ENCODE results near the gene CCDC12. TPM values are rescaled to one million over a fixed set of nuclear protein-coding genes. Genes with fewer than 3 reads are reported as not detected.

CCDC12 gene
- total and polyA plus RNA-seq, 3 experiments from 2014 or later, result 56.4 to 114 (median 59.8) TPM

- Mint-ChIP-seq H3K4me1 (peaks cover 44 to 64% (median 48%) of the 10 kb centered on the region in 3 donors), H3K36me3 (peaks cover 10 to 77% (median 11%) of the 10 kb centered on the region in 3 donors), H3K27ac (peak overlapping the region in 5 of 8 donors; percentile 40 to 85 (median 79)), H3K27me3 (no peaks in the 10 kb centered on the region), H3K9me3 (peaks cover 4 to 9% (median 6%) of the 10 kb centered on the region in 5 donors), H3K4me3 (no peak overlapping the region)
- Histone ChIP-seq H3K27me3 (ENCODE audit: insufficient read depth, low read length, poor library complexity, severe bottlenecking) (no peaks in the 10 kb centered on the region), H3K9me3 (ENCODE audit: low read length) (no peaks in the 10 kb centered on the region), H3K4me1 (ENCODE audit: insufficient read depth, low read length) (peaks cover 44% of the 10 kb centered on the region), H3K27ac (ENCODE audit: low read depth, low read length) (no peak overlapping the region), H3K36me3 (ENCODE audit: insufficient read depth, low read length) (peaks cover 55% of the 10 kb centered on the region), H3K4me3 (ENCODE audit: low read length) (no peak overlapping the region)
- DNase-seq, result peak in 1 of 5 donors; percentile 33
- POLR2A ChIA-PET, result no interaction called here
- CTCF ChIA-PET, result interaction anchor here (1.5 to 1.7 kb wide), 2 partner anchors 54 to 73 kb away, joined by 4 to 6 read pairs; partner anchors contain the start of gene NBEAL2
Measured at GRCh38 chr3:46925585-46925934, 51.0 kb downstream of the CCDC12 start.

- Histone ChIP-seq H3K9me3 (ENCODE audit: low read length) (no peaks in the 10 kb centered on the region), H3K4me1 (ENCODE audit: insufficient read depth, low read length) (peaks cover 44% of the 10 kb centered on the region), H3K4me3 (ENCODE audit: low read length) (no peak overlapping the region), H3K27ac (ENCODE audit: low read depth, low read length) (no peak overlapping the region), H3K27me3 (ENCODE audit: insufficient read depth, low read length, poor library complexity, severe bottlenecking) (no peaks in the 10 kb centered on the region), H3K36me3 (ENCODE audit: insufficient read depth, low read length) (peaks cover 60% of the 10 kb centered on the region)
- no peak overlapping the region for H3K4me3 Mint-ChIP-seq
- DNase-seq, result peak in 1 of 5 donors; percentile 35
- H3K36me3 Mint-ChIP-seq, result peaks cover 13 to 80% (median 13%) of the 10 kb centered on the region in 3 donors
- ChIA-PET CTCF (interaction anchor here (0.7 to 2.6 kb wide), 3 partner anchors 73 to 321 kb away, joined by 3 to 15 read pairs (median 6); no protein-coding TSS in a partner anchor), POLR2A (no interaction called here)
- H3K27ac Mint-ChIP-seq, result peak overlapping the region in 3 of 8 donors; percentile 37 to 70 (median 56)
- H3K27me3 Mint-ChIP-seq, result no peaks in the 10 kb centered on the region
- peaks cover 41 to 59% (median 44%) of the 10 kb centered on the region in 3 donors for H3K4me1 Mint-ChIP-seq
- H3K9me3 Mint-ChIP-seq, result peaks cover 4 to 9% (median 6%) of the 10 kb centered on the region in 5 donors
Measured at GRCh38 chr3:46924921-46925584, 51.5 kb downstream of the CCDC12 start.

- no peaks in the 10 kb centered on the region for H3K27me3 Mint-ChIP-seq
- ChIA-PET CTCF (interaction anchor here (0.6 to 2.6 kb wide), 11 partner anchors 10 to 296 kb away, joined by 3 to 15 read pairs (median 4); partner anchors contain the start of gene NBEAL2), POLR2A (no interaction called here)
- peaks cover 4 to 7% (median 5%) of the 10 kb centered on the region in 5 donors for H3K9me3 Mint-ChIP-seq
- H3K27ac ChIP-seq (ENCODE audit: low read depth, low read length), result no peak overlapping the region
- peaks cover 36% of the 10 kb centered on the region for H3K4me1 ChIP-seq (ENCODE audit: insufficient read depth, low read length)
- peak overlapping the region in 6 of 8 donors; percentile 17 to 86 (median 60) for H3K27ac Mint-ChIP-seq
- peaks cover 33 to 48% (median 36%) of the 10 kb centered on the region in 3 donors for H3K4me1 Mint-ChIP-seq
- H3K27me3 ChIP-seq (ENCODE audit: insufficient read depth, low read length, poor library complexity, severe bottlenecking), result no peaks in the 10 kb centered on the region
- DNase-seq, result peak in 4 of 5 donors; percentile 13 to 60 (median 34)
- H3K4me3 Mint-ChIP-seq, result no peak overlapping the region
- peaks cover 16 to 86% (median 17%) of the 10 kb centered on the region in 3 donors for H3K36me3 Mint-ChIP-seq
- no peak overlapping the region for H3K4me3 ChIP-seq (ENCODE audit: low read length)
- H3K9me3 ChIP-seq (ENCODE audit: low read length), result no peaks in the 10 kb centered on the region
- peaks cover 68% of the 10 kb centered on the region for H3K36me3 ChIP-seq (ENCODE audit: insufficient read depth, low read length)
Measured at GRCh38 chr3:46923559-46924350, 52.8 kb downstream of the CCDC12 start.

- Mint-ChIP-seq H3K27me3 (no peaks in the 10 kb centered on the region), H3K27ac (peak overlapping the region in 4 of 8 donors; percentile 22 to 86 (median 68)), H3K36me3 (peaks cover 14 to 87% (median 17%) of the 10 kb centered on the region in 3 donors), H3K4me1 (peaks cover 26 to 40% (median 29%) of the 10 kb centered on the region in 3 donors), H3K9me3 (peaks cover 0 to 4% (median 0%) of the 10 kb centered on the region in 5 donors), H3K4me3 (no peak overlapping the region)
- H3K9me3 ChIP-seq (ENCODE audit: low read length), result no peaks in the 10 kb centered on the region
- ChIA-PET CTCF (interaction anchor here (0.6 to 2.6 kb wide), 11 partner anchors 8 to 95 kb away, joined by 3 to 15 read pairs (median 4); partner anchors contain the start of gene NBEAL2), POLR2A (no interaction called here)
- peak in 1 of 5 donors; percentile 14 for DNase-seq
- peaks cover 74% of the 10 kb centered on the region for H3K36me3 ChIP-seq (ENCODE audit: insufficient read depth, low read length)
- H3K27ac ChIP-seq (ENCODE audit: low read depth, low read length), result no peak overlapping the region
- H3K4me3 ChIP-seq (ENCODE audit: low read length), result no peak overlapping the region
- peaks cover 29% of the 10 kb centered on the region for H3K4me1 ChIP-seq (ENCODE audit: insufficient read depth, low read length)
- H3K27me3 ChIP-seq (ENCODE audit: insufficient read depth, low read length, poor library complexity, severe bottlenecking), result no peaks in the 10 kb centered on the region
Measured at GRCh38 chr3:46922871-46923558, 53.5 kb downstream of the CCDC12 start.

GRCh38 chr3:46922426-46922825 is 54.1 kb downstream of the CCDC12 start:
- Histone ChIP-seq H3K36me3 (ENCODE audit: insufficient read depth, low read length) (peaks cover 74% of the 10 kb centered on the region), H3K4me1 (ENCODE audit: insufficient read depth, low read length) (peaks cover 23% of the 10 kb centered on the region), H3K27ac (ENCODE audit: low read depth, low read length) (no peak overlapping the region), H3K27me3 (ENCODE audit: insufficient read depth, low read length, poor library complexity, severe bottlenecking) (no peaks in the 10 kb centered on the region), H3K9me3 (ENCODE audit: low read length) (no peaks in the 10 kb centered on the region), H3K4me3 (ENCODE audit: low read length) (no peak overlapping the region)
- peaks cover 19 to 93% (median 21%) of the 10 kb centered on the region in 3 donors for H3K36me3 Mint-ChIP-seq
- peak overlapping the region in 2 of 8 donors; percentile 17 to 27 for H3K27ac Mint-ChIP-seq
- H3K9me3 Mint-ChIP-seq, result peaks cover 0 to 4% (median 0%) of the 10 kb centered on the region in 5 donors
- DNase-seq, result no peak
- no peak overlapping the region for H3K4me3 Mint-ChIP-seq
- peaks cover 23 to 34% (median 24%) of the 10 kb centered on the region in 3 donors for H3K4me1 Mint-ChIP-seq
- POLR2A ChIA-PET, result no interaction called here
- H3K27me3 Mint-ChIP-seq, result no peaks in the 10 kb centered on the region
- CTCF ChIA-PET, result interaction anchor here (0.7 to 2.6 kb wide), 8 partner anchors 9 to 96 kb away, joined by 3 to 15 read pairs (median 5); no protein-coding TSS in a partner anchor

- Histone ChIP-seq H3K4me1 (ENCODE audit: insufficient read depth, low read length) (peaks cover 17% of the 10 kb centered on the region), H3K9me3 (ENCODE audit: low read length) (no peaks in the 10 kb centered on the region), H3K27me3 (ENCODE audit: insufficient read depth, low read length, poor library complexity, severe bottlenecking) (no peaks in the 10 kb centered on the region), H3K27ac (ENCODE audit: low read depth, low read length) (no peak overlapping the region), H3K4me3 (ENCODE audit: low read length) (no peak overlapping the region), H3K36me3 (ENCODE audit: insufficient read depth, low read length) (peaks cover 74% of the 10 kb centered on the region)
- no peak for DNase-seq
- CTCF ChIA-PET, result interaction anchor here (0.7 to 2.6 kb wide), 2 partner anchors 8 to 12 kb away, joined by 3 to 13 read pairs; no protein-coding TSS in a partner anchor
- H3K9me3 Mint-ChIP-seq, result peaks cover 0 to 4% (median 0%) of the 10 kb centered on the region in 5 donors
- H3K4me1 Mint-ChIP-seq, result peaks cover 19 to 31% (median 19%) of the 10 kb centered on the region in 3 donors
- no peaks in the 10 kb centered on the region for H3K27me3 Mint-ChIP-seq
- peaks cover 22 to 93% (median 24%) of the 10 kb centered on the region in 3 donors for H3K36me3 Mint-ChIP-seq
- H3K4me3 Mint-ChIP-seq, result no peak overlapping the region
- no peak overlapping the region for H3K27ac Mint-ChIP-seq
- POLR2A ChIA-PET, result no interaction called here
Measured at GRCh38 chr3:46921871-46922271, 54.7 kb downstream of the CCDC12 start.

- no peak overlapping the region for H3K4me3 Mint-ChIP-seq
- peaks cover 22 to 91% (median 24%) of the 10 kb centered on the region in 3 donors for H3K36me3 Mint-ChIP-seq
- Histone ChIP-seq H3K36me3 (ENCODE audit: insufficient read depth, low read length) (peaks cover 74% of the 10 kb centered on the region), H3K9me3 (ENCODE audit: low read length) (no peaks in the 10 kb centered on the region), H3K27me3 (ENCODE audit: insufficient read depth, low read length, poor library complexity, severe bottlenecking) (no peaks in the 10 kb centered on the region), H3K4me1 (ENCODE audit: insufficient read depth, low read length) (peaks cover 10% of the 10 kb centered on the region), H3K4me3 (ENCODE audit: low read length) (no peak overlapping the region), H3K27ac (ENCODE audit: low read depth, low read length) (no peak overlapping the region)
- peaks cover 0 to 4% (median 0%) of the 10 kb centered on the region in 5 donors for H3K9me3 Mint-ChIP-seq
- H3K27ac Mint-ChIP-seq, result no peak overlapping the region
- ChIA-PET CTCF (no interaction called here), POLR2A (no interaction called here)
- peaks cover 14 to 28% (median 16%) of the 10 kb centered on the region in 3 donors for H3K4me1 Mint-ChIP-seq
- DNase-seq, result peak in 1 of 5 donors; percentile 23
- H3K27me3 Mint-ChIP-seq, result no peaks in the 10 kb centered on the region
Measured at GRCh38 chr3:46921041-46921440, 55.5 kb downstream of the CCDC12 start.

Measured in CD8-positive, alpha-beta memory T cell (primary cell).